Muscle of leg (tissue), 11 donors: ENCODE data around the gene TREH. TPM values are rescaled to one million over a fixed set of nuclear protein-coding genes. Genes with fewer than 3 reads are reported as not detected.
"Not testable (repeated sequence)": the region's sequence is repeated elsewhere in the genome, so short reads cannot be mapped to it uniquely, and the experiment has no call there.

ENCODE experiments used
- DNase-seq: peaks from one replicate; pipeline ENCODE4 v3.0.0; 2013
- H3K27ac ChIP-seq: one replicate; pipeline ENCODE4 v1.5.1; 2013; ENCODE audit warnings: mild to moderate bottlenecking, low read length, control low read depth
- H3K27me3 ChIP-seq: one replicate; pipeline ENCODE4 v1.6.1; 2013; ENCODE audit warnings: low read length; ENCODE audit not compliant: control insufficient read depth, insufficient read depth
- H3K36me3 ChIP-seq: one replicate; pipeline ENCODE4 v1.6.1; 2013; ENCODE audit warnings: low read length; ENCODE audit not compliant: control insufficient read depth, insufficient read depth
- H3K4me1 ChIP-seq: one replicate; pipeline ENCODE4 v1.6.1; 2013; ENCODE audit warnings: low read length; ENCODE audit not compliant: control insufficient read depth, insufficient read depth
- H3K4me3 ChIP-seq: one replicate; pipeline ENCODE4 v1.5.1; 2013; ENCODE audit warnings: low read length, control low read depth
- H3K9me3 ChIP-seq: replicated peaks from 2 replicates; pipeline ENCODE4 v1.6.1; 2013; ENCODE audit warnings: low read depth, low read length; ENCODE audit not compliant: control insufficient read depth
- WGBS: methylation state at CpG from one replicate; pipeline ENCODE4 v1.1.5; 2013; ENCODE audit warnings: missing lambda C conversion rate; ENCODE audit not compliant: insufficient coverage; 5-methylcytosine and 5-hydroxymethylcytosine counted together
- polyA plus RNA-seq, 8 donors: library from polyadenylated mRNA; unstranded; fragments of 120-200 nt; gene quantifications; one replicate each; pipeline versions ENCODE4 v1.2.1 to v1.2.3, GENCODE V29; 2013; ENCODE audit warnings: inconsistent platforms in 1 of 8, low replicate concordance in 1 of 8; ENCODE audit not compliant: insufficient read length in 8 of 8, insufficient read depth in 1 of 8
- total RNA-seq: library from RNA; stranded (reverse); fragments of 120-200 nt; gene quantifications from one replicate; pipeline ENCODE4 v1.2.4, GENCODE V29; 2013

Gene TREH
- total and polyA plus RNA-seq, 9 donors: under 0.01 to 5.6 (median 0.22) TPM

DNA sequence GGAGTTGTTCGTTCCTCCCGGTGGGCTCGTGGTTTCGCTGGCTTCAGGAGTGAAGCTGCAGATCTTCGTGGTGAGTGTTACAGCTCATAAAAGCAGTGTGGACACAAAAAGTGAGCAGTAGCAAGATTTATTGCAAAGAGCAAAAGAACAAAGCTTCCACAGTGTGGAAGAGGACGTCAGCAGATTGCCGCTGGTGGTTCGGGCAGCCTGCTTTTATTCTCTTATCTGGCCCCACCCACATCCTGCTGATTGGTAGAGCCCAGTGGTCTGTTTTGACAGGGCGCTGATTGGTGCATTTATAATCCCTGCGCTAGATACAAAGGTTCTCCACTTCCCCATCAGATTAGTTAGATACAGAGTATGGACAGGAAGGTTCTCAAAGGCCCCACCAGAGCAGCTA lies 8.9 kb upstream of the TREH start:
- peaks cover 15% of the 10 kb centered on the region for H3K4me1 ChIP-seq
- not testable (repeated sequence) for H3K27me3 ChIP-seq, H3K4me3 ChIP-seq, H3K9me3 ChIP-seq, H3K27ac ChIP-seq, H3K36me3 ChIP-seq, DNase-seq
- WGBS: 47% methylated on average over 7 of the region's 10 CpGs

GRCh38 chr11:118687906-118688305 lies 8.5 kb upstream of the TREH start:
- DNase-seq: no peak
- H3K36me3 ChIP-seq: no peaks in the 10 kb centered on the region
- H3K4me1 ChIP-seq: peaks cover 15% of the 10 kb centered on the region
- H3K9me3 ChIP-seq: no peaks in the 10 kb centered on the region
- WGBS: 65% methylated on average over 3 of the region's 5 CpGs
- H3K27me3 ChIP-seq: no peaks in the 10 kb centered on the region
- no peak overlapping the region for H3K27ac ChIP-seq
- no peak overlapping the region for H3K4me3 ChIP-seq

DNA sequence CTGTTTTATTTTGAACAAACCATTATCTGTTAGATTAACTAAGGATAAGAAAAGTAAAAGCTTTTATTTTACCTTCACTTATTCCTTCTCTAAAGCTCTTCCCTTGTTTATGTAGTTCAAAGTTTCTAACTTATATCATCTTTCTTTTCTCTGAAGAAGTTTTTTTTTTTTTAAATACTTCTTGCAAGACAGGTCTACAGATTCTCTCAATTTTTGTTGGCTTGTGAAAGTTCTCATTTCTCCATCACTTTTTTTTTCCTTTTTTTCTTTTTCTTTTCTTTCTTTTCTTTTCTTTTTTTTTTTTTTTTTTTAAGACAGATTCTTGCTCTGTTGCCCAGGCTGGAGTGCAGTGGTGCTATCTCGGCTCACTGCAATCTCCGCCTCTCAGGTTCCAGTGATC lies 4.7 kb upstream of the TREH start:
- WGBS: 80% methylated on average over 2 of the region's 2 CpGs
- H3K36me3 ChIP-seq: no peaks in the 10 kb centered on the region
- peaks cover 2% of the 10 kb centered on the region for H3K27me3 ChIP-seq
- no peak overlapping the region for H3K4me3 ChIP-seq
- no peaks in the 10 kb centered on the region for H3K9me3 ChIP-seq
- peaks cover under 1% of the 10 kb centered on the region for H3K4me1 ChIP-seq
- no peak for DNase-seq
- H3K27ac ChIP-seq: no peak overlapping the region

GRCh38 chr11:118682939-118683338 lies 3.5 kb upstream of the TREH start:
- H3K4me3 ChIP-seq, H3K4me1 ChIP-seq, H3K9me3 ChIP-seq, DNase-seq, H3K27me3 ChIP-seq, H3K27ac ChIP-seq, H3K36me3 ChIP-seq: not testable (repeated sequence)
- 75% methylated on average over 2 of the region's 6 CpGs for WGBS

DNA sequence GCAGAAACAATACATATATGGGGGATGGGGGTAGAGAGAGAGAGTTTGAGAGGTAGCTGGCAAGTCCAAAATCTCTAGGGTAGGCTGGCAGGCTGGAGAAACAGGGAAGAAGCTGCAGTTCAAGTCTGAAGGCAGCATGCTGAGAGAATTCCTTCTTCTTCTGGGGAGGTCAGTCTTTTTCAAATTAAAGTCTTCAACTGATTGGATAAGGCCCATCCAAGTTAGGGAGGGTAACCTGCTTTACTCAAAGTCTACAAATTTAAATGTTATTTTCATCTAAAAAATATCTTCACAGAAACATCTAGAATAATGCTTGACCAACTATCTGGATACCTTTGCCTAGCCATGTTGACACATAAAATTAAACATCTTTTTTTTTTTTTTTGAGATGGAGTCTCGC lies 2.9 kb upstream of the TREH start:
- DNase-seq: no peak
- no peaks in the 10 kb centered on the region for H3K9me3 ChIP-seq
- no CpG with 5 or more reads among the region's 1 CpG for WGBS
- no peak overlapping the region for H3K27ac ChIP-seq
- H3K4me1 ChIP-seq: no peaks in the 10 kb centered on the region
- H3K27me3 ChIP-seq: peaks cover 2% of the 10 kb centered on the region
- H3K4me3 ChIP-seq: no peak overlapping the region
- no peaks in the 10 kb centered on the region for H3K36me3 ChIP-seq

DNA sequence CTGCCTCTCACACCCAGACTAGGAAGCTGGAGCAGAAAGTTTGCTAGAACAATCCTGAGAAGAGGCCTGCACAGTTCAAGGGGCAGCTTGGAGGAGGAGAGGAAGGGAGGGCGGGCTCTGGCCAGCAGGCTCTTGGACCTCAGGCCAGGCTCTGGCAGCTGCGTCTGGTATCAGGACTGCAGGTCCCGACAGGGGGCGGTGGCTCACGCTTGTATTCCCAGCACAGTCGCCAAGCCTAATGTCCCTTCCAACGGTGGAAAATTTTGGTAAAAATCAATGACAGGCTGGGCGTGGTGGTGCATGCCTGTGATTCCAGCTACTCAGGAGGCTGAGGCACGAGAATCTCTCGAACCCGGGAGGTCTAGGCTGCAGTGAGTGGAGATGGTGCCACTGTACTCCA lies 542 bp downstream of the TREH start:
- H3K9me3 ChIP-seq, DNase-seq, H3K27ac ChIP-seq, H3K36me3 ChIP-seq, H3K4me1 ChIP-seq, H3K27me3 ChIP-seq, H3K4me3 ChIP-seq: not testable (repeated sequence)
- 30% methylated on average over 6 of the region's 11 CpGs for WGBS

DNA sequence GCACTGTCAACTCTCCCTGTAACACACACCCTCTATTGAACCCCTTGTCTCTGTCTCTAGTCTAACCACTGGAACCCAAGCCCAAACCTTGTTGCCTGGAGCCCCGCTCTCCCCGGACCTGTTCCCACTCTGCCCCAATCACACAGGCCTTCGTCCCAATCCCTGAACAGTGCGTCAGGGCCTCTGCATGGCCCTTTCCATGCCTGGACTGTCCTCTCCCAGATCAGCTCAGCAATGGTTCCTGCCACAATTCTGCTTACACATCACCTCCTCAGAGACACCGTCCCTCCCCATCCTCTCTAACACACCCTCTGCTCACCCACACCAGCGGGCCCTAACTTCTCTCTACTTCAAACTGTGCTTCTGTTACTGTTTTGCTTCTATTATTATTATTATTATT lies 1.5 kb downstream of the TREH start:
- no peaks in the 10 kb centered on the region for H3K9me3 ChIP-seq
- no peak overlapping the region for H3K27ac ChIP-seq
- DNase-seq: no peak
- H3K4me1 ChIP-seq: no peaks in the 10 kb centered on the region
- no peak overlapping the region for H3K4me3 ChIP-seq
- peaks cover 2% of the 10 kb centered on the region for H3K27me3 ChIP-seq
- 94% methylated on average over 5 of the region's 6 CpGs for WGBS
- H3K36me3 ChIP-seq: no peaks in the 10 kb centered on the region

DNA sequence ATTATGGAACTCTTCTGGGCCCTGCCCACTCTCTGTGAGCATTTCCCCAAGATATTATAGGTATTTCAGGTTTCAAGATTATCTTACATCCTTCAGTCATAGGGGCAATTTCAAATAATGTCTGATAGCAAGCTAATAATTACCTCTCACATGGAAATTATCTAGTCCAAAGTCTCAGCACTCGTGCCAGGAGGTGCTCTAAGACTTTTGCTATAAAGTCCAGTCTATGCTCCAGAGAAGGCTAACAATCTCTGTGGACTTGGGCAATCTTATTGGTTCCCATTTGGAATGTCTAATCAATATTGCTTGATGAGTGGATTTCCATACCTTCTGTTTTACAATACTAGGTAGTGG lies 5.4 kb downstream of the TREH start:
- no peaks in the 10 kb centered on the region for H3K4me1 ChIP-seq
- H3K36me3 ChIP-seq: no peaks in the 10 kb centered on the region
- no peak overlapping the region for H3K4me3 ChIP-seq
- DNase-seq: no peak
- WGBS: no CpG with 5 or more reads among the region's 1 CpG
- H3K9me3 ChIP-seq: no peaks in the 10 kb centered on the region
- H3K27me3 ChIP-seq: no peaks in the 10 kb centered on the region
- H3K27ac ChIP-seq: no peak overlapping the region

GRCh38 chr11:118673361-118674081 lies 5.9 kb downstream of the TREH start:
- no peak overlapping the region for H3K27ac ChIP-seq
- H3K4me1 ChIP-seq: no peaks in the 10 kb centered on the region
- WGBS: 78% methylated on average over 5 of the region's 6 CpGs
- DNase-seq: no peak
- no peaks in the 10 kb centered on the region for H3K9me3 ChIP-seq
- no peaks in the 10 kb centered on the region for H3K27me3 ChIP-seq
- H3K4me3 ChIP-seq: no peak overlapping the region
- H3K36me3 ChIP-seq: no peaks in the 10 kb centered on the region

GRCh38 chr11:118672846-118673245 lies 6.6 kb downstream of the TREH start:
- no peak overlapping the region for H3K4me3 ChIP-seq
- H3K27me3 ChIP-seq: no peaks in the 10 kb centered on the region
- H3K4me1 ChIP-seq: no peaks in the 10 kb centered on the region
- no peak overlapping the region for H3K27ac ChIP-seq
- WGBS: 83% methylated on average over 1 of the region's 1 CpG
- no peak for DNase-seq
- H3K9me3 ChIP-seq: no peaks in the 10 kb centered on the region
- H3K36me3 ChIP-seq: no peaks in the 10 kb centered on the region

DNA sequence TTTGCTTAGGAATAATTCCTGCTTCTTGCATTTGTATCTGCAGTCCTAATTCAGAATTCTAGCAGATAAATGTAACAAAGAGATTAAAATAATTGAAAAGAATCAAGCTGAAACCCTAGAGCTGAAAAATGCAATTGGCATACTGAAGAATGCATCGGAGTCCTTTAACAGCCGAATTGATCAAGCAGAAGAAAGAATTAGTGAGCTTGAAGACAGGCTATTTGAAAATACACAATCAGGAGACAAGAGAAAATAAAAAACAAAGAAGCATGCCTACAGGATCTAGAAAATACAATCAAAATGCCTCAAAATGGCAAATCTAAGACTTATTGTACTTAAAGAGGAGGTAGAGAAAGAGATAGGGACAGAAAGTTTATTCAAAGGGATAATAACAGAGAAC lies 8.2 kb downstream of the TREH start:
- Histone ChIP-seq H3K27me3 (no peaks in the 10 kb centered on the region), H3K4me1 (no peaks in the 10 kb centered on the region), H3K27ac (no peak overlapping the region), H3K36me3 (no peaks in the 10 kb centered on the region), H3K9me3 (no peaks in the 10 kb centered on the region), H3K4me3 (no peak overlapping the region)
- DNase-seq: no peak
- WGBS: no CpG with 5 or more reads among the region's 2 CpGs
